HCT116 (cell line): Measurements from ENCODE around the gene CCM2. TPM values are rescaled to one million over a fixed set of nuclear protein-coding genes. Genes with fewer than 3 reads are reported as not detected.

Source experiments
- ATAC-seq: fragments of 200-7000 bp; cut with Tn5 transposase; 2 replicates; pipeline ENCODE4 v1.9.1; 2020; ENCODE audit warnings: mild to moderate bottlenecking, moderate library complexity
- BruUV-seq: library from RNA; stranded (reverse); fragments of 400-500 nt; replicated peaks from 2 replicates; lab custom pipeline; 2021; lab: Mats Ljungman, UMichigan
- CTCF ChIA-PET: fragments of 300-600 bp; sonication (Branson Sonifier 250); formaldehyde crosslinking; loops from one replicate; lab custom pipeline; 2021; ENCODE audit warnings: antibody characterized with exemption; lab: Charles Lee
- POLR2A ChIA-PET: fragments of 300-600, 350-600 bp; sonication (Branson Sonifier 250); formaldehyde crosslinking; loops from one replicate; lab custom pipeline; 2021; ENCODE audit warnings: antibody characterized with exemption; lab: Charles Lee
- RAD21 ChIA-PET, 2 experiments: fragments of 300-600 bp; sonication (Branson Sonifier 250); formaldehyde crosslinking; loops; one replicate each; lab custom pipeline; 2023; ENCODE audit warnings: low total read pairs in 2 of 2; ENCODE audit not compliant: uncharacterized antibody in 2 of 2, unreplicated experiment in 2 of 2, low non-redundant PET in 1 of 2; lab: Charles Lee
- DNase-seq: peaks from one replicate; pipeline ENCODE4 v3.0.0-alpha.2; 2010; ENCODE audit warnings: low read depth, low spot score
- H2AFZ ChIP-seq: fragments of 200-600 bp; shearing (Covaris generic), sonication (generic); 2 replicates; pipeline ENCODE4 v1.6.1; 2017; ENCODE audit warnings: low read depth, mixed run types, mixed read lengths, antibody characterized with exemption, low read length; ENCODE audit not compliant: poor library complexity, severe bottlenecking
- H3K27ac ChIP-seq: 2 replicates; pipeline ENCODE4 v1.5.1; 2012; ENCODE audit warnings: low read depth, low read length
- H3K27me3 ChIP-seq: fragments of 200-600 bp; sonication (generic); 2 replicates; pipeline ENCODE4 v1.6.1; 2016; ENCODE audit warnings: mixed run types, low read length, mixed read lengths; ENCODE audit not compliant: insufficient read depth
- H3K36me3 ChIP-seq, 2 experiments: fragments of 200-500 bp in 1 of 2; fragments of 200-600 bp in 1 of 2; sonication (Bioruptor generic) in 1 of 2; sonication (generic) in 1 of 2; 2 replicates each; pipeline versions ENCODE4 v1.5.1 to v1.6.1; 2014 to 2016; ENCODE audit warnings: low read length in 2 of 2, inconsistent platforms in 1 of 2, mixed read lengths in 1 of 2, mixed run types in 1 of 2; ENCODE audit not compliant: insufficient read depth in 2 of 2, control insufficient read depth in 1 of 2
- H3K4me1 ChIP-seq, 2 experiments: fragments of 200-600 bp in 1 of 2; sonication (generic) in 1 of 2; 2 replicates each; pipeline versions ENCODE4 v1.5.1 to v1.6.1; 2012 to 2017; ENCODE audit warnings: low read length in 2 of 2, inconsistent platforms in 1 of 2, mild to moderate bottlenecking in 1 of 2, mixed read lengths in 1 of 2, mixed run types in 1 of 2, moderate library complexity in 1 of 2; ENCODE audit not compliant: insufficient read depth in 2 of 2, control insufficient read depth in 1 of 2
- H3K4me2 ChIP-seq: fragments of 200-600 bp; sonication (generic); 2 replicates; pipeline ENCODE4 v1.6.1; 2017; ENCODE audit warnings: mixed run types, low read length, mixed read lengths
- H3K4me3 ChIP-seq, 2 experiments: fragments of 200-600 bp in 1 of 2; sonication (generic) in 1 of 2; replicated peaks in 1 of 2; 2 replicates each; pipeline ENCODE4 v1.5.1; 2011 to 2016; ENCODE audit warnings: low read length in 2 of 2, control low read depth in 1 of 2, low read depth in 1 of 2, mild to moderate bottlenecking in 1 of 2, mixed read lengths in 1 of 2, mixed run types in 1 of 2
- H3K79me2 ChIP-seq: fragments of 200-600 bp; sonication (generic); 2 replicates; pipeline ENCODE4 v1.6.1; 2017; ENCODE audit warnings: mild to moderate bottlenecking, mixed run types, low read length, moderate library complexity, mixed read lengths; ENCODE audit not compliant: insufficient read depth
- H3K9ac ChIP-seq: fragments of 200-600 bp; sonication (generic); 2 replicates; pipeline ENCODE4 v1.6.1; 2016; ENCODE audit warnings: low read length, mixed read lengths
- H3K9me2 ChIP-seq: fragments of 200-600 bp; sonication (generic), shearing (Covaris generic); 2 replicates; pipeline ENCODE4 v1.6.1; 2017; ENCODE audit warnings: mixed run types, mild to moderate bottlenecking, moderate library complexity; ENCODE audit not compliant: insufficient read depth
- H3K9me3 ChIP-seq, 2 experiments: fragments of 200-500 bp in 1 of 2; fragments of 200-600 bp in 1 of 2; sonication (Bioruptor generic) in 1 of 2; sonication (generic) in 1 of 2; 2 replicates each; pipeline ENCODE4 v1.6.1; 2014 to 2017; ENCODE audit warnings: low read length in 2 of 2, mixed read lengths in 2 of 2, inconsistent platforms in 1 of 2, low read depth in 1 of 2, mild to moderate bottlenecking in 1 of 2, mixed run types in 1 of 2, moderate library complexity in 1 of 2; ENCODE audit not compliant: control insufficient read depth in 1 of 2, insufficient read depth in 1 of 2
- H4K20me1 ChIP-seq: fragments of 200-600 bp; sonication (generic), shearing (Covaris generic); 2 replicates; pipeline ENCODE4 v1.6.1; 2017; ENCODE audit warnings: mixed run types, mild to moderate bottlenecking, moderate library complexity; ENCODE audit not compliant: insufficient read depth
- ATF3 ChIP-seq: IDR thresholded peaks from 2 replicates; pipeline ENCODE4 v1.6.1; 2012
- CBX3 ChIP-seq: IDR thresholded peaks from 2 replicates; pipeline ENCODE4 v1.6.1; 2012; ENCODE audit warnings: low read depth
- CEBPB ChIP-seq: IDR thresholded peaks from 2 replicates; pipeline ENCODE4 v1.6.1; 2012; ENCODE audit warnings: low read depth
- CTCF ChIP-seq, 3 experiments: fragments of 200-600 bp in 1 of 3; sonication (generic) in 1 of 3; IDR thresholded peaks in 2 of 3; conservative IDR thresholded peaks in 1 of 3; 2 replicates each; pipeline ENCODE4 v1.5.1; 2012 to 2017; ENCODE audit warnings: low read depth in 2 of 3, low read length in 2 of 3, antibody characterized with exemption in 1 of 3, borderline replicate concordance in 1 of 3, control low read depth in 1 of 3, mild to moderate bottlenecking in 1 of 3, mixed read lengths in 1 of 3, mixed run types in 1 of 3, moderate library complexity in 1 of 3; ENCODE audit not compliant: insufficient read depth in 1 of 3
- EGR1 ChIP-seq: IDR thresholded peaks from 2 replicates; pipeline ENCODE4 v1.6.1; 2012; ENCODE audit warnings: low read depth
- RAD21 ChIP-seq: IDR thresholded peaks from 2 replicates; pipeline ENCODE4 v1.6.1; 2012; ENCODE audit warnings: low read depth, mild to moderate bottlenecking
- SP1 ChIP-seq: IDR thresholded peaks from 2 replicates; pipeline ENCODE4 v1.6.1; 2012; ENCODE audit warnings: low read depth
- YY1 ChIP-seq: IDR thresholded peaks from 2 replicates; pipeline ENCODE4 v1.6.1; 2011; ENCODE audit warnings: low read length, low read depth, moderate library complexity, mild to moderate bottlenecking; ENCODE audit not compliant: insufficient replicate concordance; ENCODE audit errors: extremely low read depth
- intact Hi-C: fragments of 100-400 bp; cut with micrococcal nuclease; formaldehyde crosslinking; loops from 2 replicates; pipeline ENCODE4 v1.10.0; 2022
- total RNA-seq: library from RNA; stranded (reverse); gene quantifications from one replicate; pipeline ENCODE4 v1.2.1, GENCODE V29; 2021; ENCODE audit not compliant: unreplicated experiment

Gene CCM2
- total RNA-seq, 1 experiment from 2014 or later: 34.4 TPM

- H3K79me2 ChIP-seq: no peaks in the 10 kb centered on the region
- ChIA-PET POLR2A (no interaction called here), CTCF (no interaction called here), RAD21 (no interaction called here)
- no TSS peak for BruUV-seq
- H3K9me2 ChIP-seq: no peaks in the 10 kb centered on the region
- H3K4me2 ChIP-seq: no peak overlapping the region
- H3K4me1 ChIP-seq: no peaks in the 10 kb centered on the region
- H4K20me1 ChIP-seq: no peaks in the 10 kb centered on the region
- H3K36me3 ChIP-seq: no peaks in the 10 kb centered on the region
- H3K27me3 ChIP-seq: no peaks in the 10 kb centered on the region
- no peak overlapping the region for H3K4me3 ChIP-seq
- no peaks in the 10 kb centered on the region for H3K9me3 ChIP-seq
- TF ChIP-seq SP1 (no peak), CEBPB (no peak), CBX3 (no peak), ATF3 (no peak), YY1 (no peak), RAD21 (no peak), CTCF (IDR thresholded peaks at IDR 0.05 in 2 of 3, conservative IDR thresholded peaks at IDR 0.05 in 1 of 3; ENCODE audit: borderline replicate concordance in 1 of 3, insufficient read depth in 1 of 3, low read depth in 2 of 3, low read length in 2 of 3) (no peak), EGR1 (no peak)
- intact Hi-C loops: no loop called here
- ATAC-seq (no peak), DNase-seq (no peak)
- no peak overlapping the region for H2AFZ ChIP-seq
- no peak overlapping the region for H3K9ac ChIP-seq
- H3K27ac ChIP-seq: no peak overlapping the region
Measured at GRCh38 chr7:44958645-44959344, 41.2 kb upstream of the CCM2 start.
